ENCODE measurements around the gene GPX4.

DNA sequence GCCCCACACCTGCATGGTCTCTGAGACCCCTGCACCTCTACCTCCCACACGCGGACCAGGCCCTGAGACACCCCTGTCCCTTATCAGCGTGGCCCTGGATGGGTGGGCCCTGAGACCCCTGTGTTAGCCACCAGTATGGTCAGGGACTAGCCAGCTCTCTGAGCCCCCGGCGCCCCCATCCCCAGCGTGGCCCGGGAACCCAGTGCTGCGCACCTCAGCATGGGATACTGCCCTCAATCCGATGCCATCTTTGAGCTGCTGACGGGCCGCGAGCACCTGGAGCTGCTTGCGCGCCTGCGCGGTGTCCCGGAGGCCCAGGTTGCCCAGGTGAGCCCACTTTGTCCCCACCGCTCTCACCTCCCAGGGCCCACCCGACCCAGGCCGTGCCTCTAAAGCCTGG, 41.8 kb upstream of the GPX4 start:
- TF ChIP-seq POLR2AphosphoS5 (IDR thresholded peaks at IDR 0.05), result no peak
- TF ChIP-seq POLR2A (IDR thresholded peaks at IDR 0.05), result no peak
- TF ChIP-seq, protein P1, sequence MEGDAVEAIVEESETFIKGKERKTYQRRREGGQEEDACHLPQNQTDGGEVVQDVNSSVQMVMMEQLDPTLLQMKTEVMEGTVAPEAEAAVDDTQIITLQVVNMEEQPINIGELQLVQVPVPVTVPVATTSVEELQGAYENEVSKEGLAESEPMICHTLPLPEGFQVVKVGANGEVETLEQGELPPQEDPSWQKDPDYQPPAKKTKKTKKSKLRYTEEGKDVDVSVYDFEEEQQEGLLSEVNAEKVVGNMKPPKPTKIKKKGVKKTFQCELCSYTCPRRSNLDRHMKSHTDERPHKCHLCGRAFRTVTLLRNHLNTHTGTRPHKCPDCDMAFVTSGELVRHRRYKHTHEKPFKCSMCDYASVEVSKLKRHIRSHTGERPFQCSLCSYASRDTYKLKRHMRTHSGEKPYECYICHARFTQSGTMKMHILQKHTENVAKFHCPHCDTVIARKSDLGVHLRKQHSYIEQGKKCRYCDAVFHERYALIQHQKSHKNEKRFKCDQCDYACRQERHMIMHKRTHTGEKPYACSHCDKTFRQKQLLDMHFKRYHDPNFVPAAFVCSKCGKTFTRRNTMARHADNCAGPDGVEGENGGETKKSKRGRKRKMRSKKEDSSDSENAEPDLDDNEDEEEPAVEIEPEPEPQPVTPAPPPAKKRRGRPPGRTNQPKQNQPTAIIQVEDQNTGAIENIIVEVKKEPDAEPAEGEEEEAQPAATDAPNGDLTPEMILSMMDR (IDR thresholded peaks at IDR 0.05), result no peak
- TF ChIP-seq EP300 (IDR thresholded peaks at IDR 0.05), result no peak
